Astrocyte (in vitro differentiated cells and primary cell): ENCODE results near the gene LIPM.

Experiments used
- EZH2 ChIP-seq: IDR thresholded peaks from 2 replicates; pipeline ENCODE4 v1.6.1; 2012; ENCODE audit warnings: mild to moderate bottlenecking, low read length, inconsistent platforms; ENCODE audit not compliant: insufficient read depth
- TF ChIP-seq, protein P1 (sequence below): IDR thresholded peaks from 2 replicates; pipeline ENCODE4 v1.5.1; 2011; ENCODE audit warnings: low read depth, mild to moderate bottlenecking, inconsistent platforms, low read length, moderate library complexity; ENCODE audit not compliant: insufficient read depth

DNA sequence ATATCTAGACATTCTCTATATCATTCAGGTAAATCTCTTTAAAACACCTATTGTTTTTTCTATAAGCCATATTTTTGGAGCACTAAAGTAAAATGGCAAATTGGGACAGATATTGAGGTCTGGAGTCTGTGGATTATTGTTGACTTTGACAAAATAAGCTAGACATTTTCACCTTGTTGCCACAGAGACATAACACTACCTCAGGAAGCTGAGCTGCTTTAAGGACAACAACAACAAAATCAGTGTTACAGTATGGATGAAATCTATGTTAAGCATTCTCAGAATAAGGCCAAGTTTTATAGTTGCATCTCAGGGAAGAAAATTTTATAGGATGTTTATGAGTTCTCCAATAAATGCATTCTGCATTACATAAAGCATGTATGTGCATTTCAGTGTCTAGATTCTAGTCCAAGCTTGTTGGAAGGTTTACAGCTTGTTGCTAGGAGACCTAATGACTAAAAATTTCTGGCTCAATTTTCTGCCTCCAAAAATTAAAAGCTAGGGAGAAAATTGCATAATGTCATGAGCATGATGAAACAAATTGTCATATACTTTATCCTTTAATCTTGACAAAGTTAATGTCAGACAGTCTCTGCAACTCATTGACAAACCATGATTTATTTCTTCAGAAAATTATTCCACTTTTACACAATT is 18.3 kb downstream of the LIPM start:
- TF ChIP-seq, protein P1, sequence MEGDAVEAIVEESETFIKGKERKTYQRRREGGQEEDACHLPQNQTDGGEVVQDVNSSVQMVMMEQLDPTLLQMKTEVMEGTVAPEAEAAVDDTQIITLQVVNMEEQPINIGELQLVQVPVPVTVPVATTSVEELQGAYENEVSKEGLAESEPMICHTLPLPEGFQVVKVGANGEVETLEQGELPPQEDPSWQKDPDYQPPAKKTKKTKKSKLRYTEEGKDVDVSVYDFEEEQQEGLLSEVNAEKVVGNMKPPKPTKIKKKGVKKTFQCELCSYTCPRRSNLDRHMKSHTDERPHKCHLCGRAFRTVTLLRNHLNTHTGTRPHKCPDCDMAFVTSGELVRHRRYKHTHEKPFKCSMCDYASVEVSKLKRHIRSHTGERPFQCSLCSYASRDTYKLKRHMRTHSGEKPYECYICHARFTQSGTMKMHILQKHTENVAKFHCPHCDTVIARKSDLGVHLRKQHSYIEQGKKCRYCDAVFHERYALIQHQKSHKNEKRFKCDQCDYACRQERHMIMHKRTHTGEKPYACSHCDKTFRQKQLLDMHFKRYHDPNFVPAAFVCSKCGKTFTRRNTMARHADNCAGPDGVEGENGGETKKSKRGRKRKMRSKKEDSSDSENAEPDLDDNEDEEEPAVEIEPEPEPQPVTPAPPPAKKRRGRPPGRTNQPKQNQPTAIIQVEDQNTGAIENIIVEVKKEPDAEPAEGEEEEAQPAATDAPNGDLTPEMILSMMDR = no peak
- TF ChIP-seq EZH2 = no peak
